Right lobe of liver (tissue), 4 donors: ENCODE results near the gene VEGFA.

Experiments used
- POLR2A ChIP-seq: fragments of 450-650 bp; IDR thresholded peaks from one replicate; pipeline ENCODE4 v1.6.1; 2017; ENCODE audit warnings: antibody characterized with exemption, mild to moderate bottlenecking
- TF ChIP-seq, protein P1 (sequence below), 4 donors: fragments of 200-600 bp in 3 of 4; fragments of 450-650 bp in 1 of 4; IDR thresholded peaks; one replicate each; pipeline versions ENCODE4 v1.5.1 to v1.8.0; 2016 to 2022; ENCODE audit warnings: antibody characterized with exemption in 4 of 4, mild to moderate bottlenecking in 2 of 4
- donor health status: DM: no; HTN: no; CAD: no.
- donor health status: DM: no; HTN: no; CAD: no.
- donor health status: DM: no; HTN: yes; CAD: no.

DNA sequence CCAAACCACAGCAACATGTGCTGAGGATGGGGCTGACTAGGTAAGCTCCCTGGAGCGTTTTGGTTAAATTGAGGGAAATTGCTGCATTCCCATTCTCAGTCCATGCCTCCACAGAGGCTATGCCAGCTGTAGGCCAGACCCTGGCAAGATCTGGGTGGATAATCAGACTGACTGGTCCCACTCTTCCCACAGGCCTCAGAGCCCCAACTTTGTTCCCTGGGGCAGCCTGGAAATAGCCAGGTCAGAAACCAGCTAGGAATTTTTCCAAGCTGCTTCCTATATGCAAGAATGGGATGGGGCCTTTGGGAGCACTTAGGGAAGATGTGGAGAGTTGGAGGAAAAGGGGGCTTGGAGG is 1.5 kb upstream of the VEGFA start:
- TF ChIP-seq POLR2A, result no peak
- TF ChIP-seq, protein P1, sequence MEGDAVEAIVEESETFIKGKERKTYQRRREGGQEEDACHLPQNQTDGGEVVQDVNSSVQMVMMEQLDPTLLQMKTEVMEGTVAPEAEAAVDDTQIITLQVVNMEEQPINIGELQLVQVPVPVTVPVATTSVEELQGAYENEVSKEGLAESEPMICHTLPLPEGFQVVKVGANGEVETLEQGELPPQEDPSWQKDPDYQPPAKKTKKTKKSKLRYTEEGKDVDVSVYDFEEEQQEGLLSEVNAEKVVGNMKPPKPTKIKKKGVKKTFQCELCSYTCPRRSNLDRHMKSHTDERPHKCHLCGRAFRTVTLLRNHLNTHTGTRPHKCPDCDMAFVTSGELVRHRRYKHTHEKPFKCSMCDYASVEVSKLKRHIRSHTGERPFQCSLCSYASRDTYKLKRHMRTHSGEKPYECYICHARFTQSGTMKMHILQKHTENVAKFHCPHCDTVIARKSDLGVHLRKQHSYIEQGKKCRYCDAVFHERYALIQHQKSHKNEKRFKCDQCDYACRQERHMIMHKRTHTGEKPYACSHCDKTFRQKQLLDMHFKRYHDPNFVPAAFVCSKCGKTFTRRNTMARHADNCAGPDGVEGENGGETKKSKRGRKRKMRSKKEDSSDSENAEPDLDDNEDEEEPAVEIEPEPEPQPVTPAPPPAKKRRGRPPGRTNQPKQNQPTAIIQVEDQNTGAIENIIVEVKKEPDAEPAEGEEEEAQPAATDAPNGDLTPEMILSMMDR (IDR thresholded peaks at IDR 0.05), result no peak
